HG03159 (cell line): ENCODE measurements around the gene C2orf81.
A peak's percentile ranks its signal among the peaks of the same experiment; 100 is the strongest.
"Not testable (repeated sequence)": the region's sequence is repeated elsewhere in the genome, so short reads cannot be mapped to it uniquely, and the experiment has no call there.

ENCODE experiments used
- ATAC-seq: cut with Tn5 transposase; IDR thresholded peaks from one replicate; pipeline ENCODE4 v1.9.1; 2021; ENCODE audit warnings: mild to moderate bottlenecking, moderate library complexity; ENCODE audit not compliant: unreplicated experiment

The C2orf81 gene

GRCh38 chr2:74421221-74421870 is at the start of gene C2orf81, which contains the start of gene WDR54:
C2orf81 (minus strand) TSS chr2:74421619; CDS start chr2:74421560, 59 bp downstream.
WDR54 (plus strand) TSS chr2:74421730; CDS start chr2:74422154, 424 bp downstream.
- ATAC-seq = peak; percentile 87

- not testable (repeated sequence) for ATAC-seq
Observed at GRCh38 chr2:74470742-74471141, 49.3 kb upstream of the C2orf81 start.

DNA sequence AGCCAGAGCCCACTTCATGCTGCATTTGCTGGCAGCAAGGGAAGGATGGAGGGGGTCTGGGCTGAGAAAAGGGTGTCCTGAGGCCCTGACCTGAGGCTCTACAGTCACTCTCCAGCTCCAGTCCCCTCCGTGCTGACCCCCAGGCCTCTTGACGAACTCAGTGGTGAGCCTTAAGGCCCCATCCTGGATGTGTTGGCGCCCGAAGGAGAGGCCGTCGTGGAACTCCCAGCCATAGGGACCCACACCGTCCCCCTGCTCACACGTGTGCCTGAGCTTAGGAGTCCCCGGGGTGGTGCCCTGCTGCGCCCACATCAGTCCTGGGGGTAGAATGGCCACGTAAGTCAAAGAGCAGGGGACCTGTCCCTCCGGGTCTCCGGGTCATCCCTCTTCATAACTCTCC is 43.0 kb upstream of the C2orf81 start:
- peak; percentile 2 for ATAC-seq

- no peak for ATAC-seq
Observed at GRCh38 chr2:74462786-74463105, 41.3 kb upstream of the C2orf81 start.

- ATAC-seq = no peak
Observed at GRCh38 chr2:74462054-74462785, 40.8 kb upstream of the C2orf81 start.

DNA sequence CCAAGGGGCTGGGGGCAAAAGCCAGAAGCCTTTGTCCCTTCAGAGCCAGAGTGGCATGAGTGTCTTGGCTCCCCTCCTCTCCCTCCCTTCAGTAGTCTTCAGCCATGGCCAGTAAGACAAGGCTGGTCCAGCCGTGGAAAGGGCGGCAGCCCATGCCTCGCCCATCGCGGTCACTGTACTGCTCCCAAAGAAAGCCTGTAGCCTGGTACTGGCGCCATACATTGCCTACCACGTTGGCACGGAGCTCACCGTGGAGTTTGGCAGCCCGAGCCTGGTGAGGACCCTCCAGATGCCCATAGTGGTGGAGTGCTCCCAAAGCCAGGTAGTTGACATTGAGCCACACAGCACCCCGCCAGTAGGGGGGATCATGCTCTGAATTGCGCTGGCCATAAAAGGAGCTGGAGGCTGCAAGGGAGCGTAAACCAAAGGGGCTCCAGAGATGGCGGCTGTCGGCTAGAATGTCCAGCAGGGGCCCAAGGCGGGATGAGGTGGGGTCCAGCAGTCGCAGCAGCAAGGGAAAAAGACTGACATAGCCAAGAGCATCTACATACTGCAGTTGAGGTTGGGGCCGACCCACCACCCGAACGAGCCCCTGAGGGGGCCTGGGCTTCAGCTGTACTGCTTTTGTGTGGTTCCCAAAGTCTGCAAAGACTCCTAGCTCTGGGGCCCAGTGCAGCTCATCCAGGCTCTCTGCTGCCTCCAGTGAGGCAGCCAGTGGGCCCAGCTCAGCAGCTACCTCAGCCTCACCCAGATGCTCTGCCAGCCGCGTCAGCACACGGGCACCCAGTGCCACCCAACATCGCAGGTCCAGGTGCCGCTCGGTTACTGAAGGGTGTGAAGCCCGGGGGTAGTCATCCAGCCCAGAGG is 40.0 kb upstream of the C2orf81 start:
- no peak for ATAC-seq

DNA sequence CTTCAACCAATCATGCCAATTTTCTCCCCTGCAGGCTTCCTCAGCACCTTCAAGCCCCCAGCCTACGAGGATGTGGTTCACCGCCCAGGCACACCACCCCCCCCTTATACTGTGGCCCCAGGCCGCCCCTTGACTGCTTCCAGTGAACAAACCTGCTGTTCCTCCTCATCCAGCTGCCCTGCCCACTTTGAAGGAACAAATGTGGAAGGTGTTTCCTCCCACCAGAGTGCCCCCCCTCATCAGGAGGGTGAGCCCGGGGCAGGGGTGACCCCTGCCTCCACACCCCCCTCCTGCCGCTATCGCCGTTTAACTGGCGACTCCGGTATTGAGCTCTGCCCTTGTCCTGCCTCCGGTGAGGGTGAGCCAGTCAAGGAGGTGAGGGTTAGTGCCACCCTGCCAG is 38.8 kb upstream of the C2orf81 start:
- not testable (repeated sequence) for ATAC-seq

DNA sequence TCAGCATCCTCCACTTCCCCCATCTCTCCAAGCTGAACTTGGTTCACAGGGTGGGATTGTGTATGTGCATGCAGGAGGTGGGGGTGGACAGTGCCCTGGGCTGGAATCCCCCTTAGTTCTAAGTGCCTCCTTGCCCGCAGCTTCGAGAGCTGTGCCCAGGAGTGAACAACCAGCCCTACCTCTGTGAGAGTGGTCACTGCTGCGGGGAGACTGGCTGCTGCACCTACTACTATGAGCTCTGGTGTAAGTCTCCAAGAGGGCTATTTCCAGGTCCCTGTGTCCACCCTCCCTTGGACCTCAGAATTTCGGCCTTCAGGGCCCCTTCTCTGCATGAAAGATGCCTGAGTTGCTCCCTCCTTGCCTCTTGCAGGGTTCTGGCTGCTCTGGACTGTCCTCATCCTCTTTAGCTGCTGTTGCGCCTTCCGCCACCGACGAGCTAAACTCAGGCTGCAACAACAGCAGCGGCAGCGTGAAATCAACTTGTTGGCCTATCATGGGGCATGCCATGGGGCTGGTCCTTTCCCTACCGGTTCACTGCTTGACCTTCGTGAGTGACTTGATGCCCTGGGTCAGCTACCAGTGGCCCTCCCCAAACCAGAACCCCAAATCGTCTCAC is 38.2 kb upstream of the C2orf81 start:
- ATAC-seq = not testable (repeated sequence)

GRCh38 chr2:74458938-74459363 is 37.5 kb upstream of the C2orf81 start:
- ATAC-seq = no peak

DNA sequence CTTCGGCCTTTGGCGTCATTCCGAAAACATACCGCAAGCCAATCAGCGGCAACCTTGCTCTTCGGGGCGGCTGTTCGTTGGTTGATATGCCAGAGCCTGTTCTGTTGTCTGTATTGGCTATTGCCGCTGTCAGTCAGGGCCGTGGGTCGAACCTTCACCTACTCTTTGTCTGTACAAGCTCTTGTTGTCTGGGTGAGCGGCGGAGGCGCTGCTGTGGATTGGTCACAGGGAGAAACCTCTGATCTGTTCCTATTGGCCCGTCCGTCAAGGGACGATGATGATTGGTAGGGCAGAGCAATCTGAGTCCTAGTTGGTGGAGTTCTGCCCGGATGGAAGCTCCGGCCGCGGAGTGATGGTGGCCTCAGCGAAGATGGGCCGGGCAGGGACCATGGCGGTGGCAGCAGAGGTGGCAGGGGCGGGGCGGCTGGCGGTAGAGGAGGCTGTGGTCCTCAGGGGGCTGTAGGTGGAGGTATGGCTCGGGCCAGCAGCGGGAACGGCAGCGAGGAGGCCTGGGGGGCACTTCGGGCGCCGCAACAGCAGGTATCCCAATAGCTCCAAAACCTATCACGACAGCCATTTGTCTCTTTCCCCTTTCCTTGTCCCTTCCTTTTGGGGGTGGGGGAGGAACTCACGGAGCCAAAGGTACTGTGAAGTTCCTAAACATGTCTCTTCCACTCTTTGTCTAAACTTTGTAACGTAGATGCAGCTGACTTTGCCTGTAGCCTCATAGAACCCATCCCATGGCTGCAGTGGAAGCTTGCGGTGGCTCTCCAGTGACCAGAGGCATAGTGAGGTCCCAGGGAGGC is 36.9 kb upstream of the C2orf81 start, which contains the start of gene WBP1:
Gene WBP1, plus strand, starts transcription at position 307 of the 806 bp plus-strand sequence. Its CDS starts 165 bp downstream, at position 472.
- peak; percentile 81 for ATAC-seq

- peak; percentile 32 for ATAC-seq
Observed at GRCh38 chr2:74457549-74458131, 36.2 kb upstream of the C2orf81 start.

DNA sequence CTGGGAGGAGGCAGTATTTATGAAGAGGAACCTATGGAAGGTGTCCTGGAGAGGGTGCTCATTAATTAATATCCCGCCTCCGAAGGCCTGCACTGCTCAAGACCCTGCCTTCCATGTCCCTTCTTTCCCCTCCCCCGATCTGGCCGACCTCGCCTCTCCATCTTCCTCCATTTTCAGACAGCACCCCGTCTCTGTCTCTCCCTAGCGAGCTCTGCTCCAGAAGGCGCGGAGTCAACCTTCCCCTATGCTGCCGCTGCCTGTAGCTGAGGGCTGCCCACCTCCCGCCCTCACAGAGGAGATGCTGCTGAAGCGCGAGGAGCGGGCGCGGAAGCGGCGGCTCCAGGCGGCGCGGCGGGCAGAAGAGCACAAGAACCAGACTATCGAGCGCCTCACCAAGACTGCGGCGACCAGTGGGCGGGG is 35.7 kb upstream of the C2orf81 start:
- ATAC-seq = no peak

DNA sequence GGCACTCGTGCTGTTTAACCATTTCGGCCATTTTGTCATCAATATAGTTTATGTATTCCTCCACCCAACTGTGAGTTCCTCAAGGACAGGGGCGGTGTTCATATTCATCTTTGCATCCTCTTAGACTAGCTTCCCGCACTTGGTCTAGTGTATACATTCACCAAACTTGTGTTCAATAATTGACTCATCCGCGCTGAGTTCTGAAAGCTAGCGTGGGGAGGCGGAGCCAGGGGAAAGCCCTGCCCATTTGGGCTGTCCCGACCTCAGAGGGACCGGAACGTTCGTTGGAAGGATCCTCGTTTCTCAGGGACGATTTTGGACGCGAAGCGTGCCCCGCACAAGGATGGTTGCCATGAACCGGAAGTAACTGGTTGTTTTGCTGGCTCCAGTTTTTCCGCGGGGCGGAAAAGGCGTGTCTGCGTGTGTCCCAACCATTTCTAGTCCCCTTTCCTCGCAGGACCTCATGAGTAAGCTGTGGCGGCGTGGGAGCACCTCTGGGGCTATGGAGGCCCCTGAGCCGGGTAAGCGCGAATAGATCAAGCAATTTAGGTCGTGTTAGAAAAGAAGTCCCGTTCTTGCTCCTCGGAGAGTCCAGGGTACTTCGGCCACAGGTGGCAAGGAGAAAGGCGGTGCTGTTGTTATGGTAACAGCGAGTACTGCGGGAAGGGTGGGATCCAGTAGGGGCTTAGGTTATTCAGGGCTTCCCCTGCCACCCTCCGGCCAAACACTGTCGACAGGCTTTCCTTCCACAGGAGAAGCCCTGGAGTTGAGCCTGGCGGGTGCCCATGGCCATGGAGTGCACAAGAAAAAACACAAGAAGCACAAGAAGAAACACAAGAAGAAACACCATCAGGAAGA is 33.5 kb upstream of the C2orf81 start, which contains the start of gene INO80B:
Gene INO80B, plus strand, starts transcription at position 434 of the 858 bp plus-strand sequence. Its CDS starts 30 bp downstream, at position 464.
- peak; percentile 34 for ATAC-seq

DNA sequence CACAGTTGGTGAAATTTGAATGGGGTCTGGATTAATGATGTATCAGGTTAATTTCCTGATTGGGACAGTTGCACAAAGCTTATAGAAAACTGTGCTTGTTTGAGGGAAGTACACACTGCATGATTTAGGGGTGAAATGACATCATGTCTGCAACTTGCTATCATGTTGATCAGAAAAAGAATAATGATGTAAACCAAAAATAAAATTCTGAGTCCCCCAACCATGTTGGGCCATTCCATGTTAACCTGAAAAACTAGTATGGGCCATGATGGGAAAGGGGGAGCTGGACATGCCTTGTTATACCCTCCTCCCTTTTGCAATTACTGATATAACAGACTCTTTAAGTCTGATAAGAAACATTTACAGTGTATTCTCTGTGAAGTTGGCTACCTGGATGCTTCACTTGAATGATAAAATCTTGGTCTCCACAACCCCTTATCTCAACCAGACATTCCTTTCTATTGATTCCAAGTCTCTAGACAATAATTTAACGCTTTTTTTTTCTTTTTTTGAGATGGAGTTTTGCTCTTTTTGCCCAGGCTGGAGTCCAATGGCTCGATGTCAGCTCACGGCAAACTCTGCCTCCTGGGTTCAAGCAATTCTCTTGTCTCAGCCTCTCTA is 29.3 kb upstream of the C2orf81 start:
- no peak for ATAC-seq

GRCh38 chr2:74448771-74449170 is 27.4 kb upstream of the C2orf81 start:
- no peak for ATAC-seq

DNA sequence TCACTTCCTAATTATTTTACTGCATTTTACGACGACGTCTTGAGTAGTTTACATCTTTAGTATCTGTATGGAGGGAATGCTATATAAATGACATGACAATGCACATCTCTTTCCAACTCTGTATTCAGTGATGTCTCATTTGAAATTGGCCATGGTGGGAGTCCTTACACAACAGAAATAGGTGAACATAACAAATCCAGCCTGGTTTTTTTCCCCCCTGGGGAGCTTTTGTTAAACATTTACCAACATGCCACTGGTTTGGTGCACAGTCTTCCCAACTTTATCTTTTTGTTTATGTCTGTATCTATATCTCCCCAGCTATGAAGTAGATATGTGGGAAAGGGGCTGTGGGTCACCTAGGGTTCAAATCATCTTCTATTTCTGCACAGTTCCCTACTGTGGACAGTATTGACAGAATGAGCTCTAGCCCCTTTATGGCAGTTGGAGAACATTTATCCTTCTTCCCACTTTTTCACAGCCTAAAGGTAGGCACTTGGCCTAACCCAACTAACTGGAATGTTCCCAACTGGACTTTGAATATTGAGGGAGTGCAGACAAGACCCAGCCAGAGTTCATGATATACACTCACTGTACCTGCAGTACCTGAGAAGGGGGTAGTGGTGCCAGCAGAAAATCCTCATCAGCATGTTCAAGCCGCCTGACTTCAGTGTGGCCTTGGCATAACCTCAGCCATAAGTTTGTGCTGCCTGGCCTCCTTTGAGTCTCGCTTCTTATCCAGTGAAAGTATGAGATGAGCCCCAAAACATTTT is 26.0 kb upstream of the C2orf81 start:
- no peak for ATAC-seq
